CD4-positive, alpha-beta T cell treated with Interferon alpha-2 for 1 hour (primary cell): ENCODE data around the gene RCOR1.

Experiments used
- DNase-seq, 2 donors: peaks; one replicate each; pipeline ENCODE4 v3.0.0-alpha.2; 2020 to 2022

Gene RCOR1

DNA sequence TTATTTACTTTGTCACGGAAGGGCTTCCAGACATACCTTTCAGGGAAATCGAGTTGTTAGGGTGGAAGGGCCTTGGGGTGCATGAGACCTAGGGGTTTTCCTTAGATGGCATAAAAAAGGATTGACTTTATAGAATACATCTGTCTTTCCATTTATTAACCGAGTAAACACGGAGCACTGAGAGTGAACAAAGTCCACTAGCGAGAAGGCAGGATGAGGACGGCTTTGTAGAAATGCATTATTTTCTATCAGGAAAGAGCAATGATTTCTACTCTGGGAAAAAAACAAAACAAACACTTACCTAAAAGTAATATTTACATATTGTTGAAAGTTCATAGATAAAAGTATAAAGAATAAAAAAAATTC lies 91.8 kb downstream of the RCOR1 start:
- DNase-seq: no peak

DNA sequence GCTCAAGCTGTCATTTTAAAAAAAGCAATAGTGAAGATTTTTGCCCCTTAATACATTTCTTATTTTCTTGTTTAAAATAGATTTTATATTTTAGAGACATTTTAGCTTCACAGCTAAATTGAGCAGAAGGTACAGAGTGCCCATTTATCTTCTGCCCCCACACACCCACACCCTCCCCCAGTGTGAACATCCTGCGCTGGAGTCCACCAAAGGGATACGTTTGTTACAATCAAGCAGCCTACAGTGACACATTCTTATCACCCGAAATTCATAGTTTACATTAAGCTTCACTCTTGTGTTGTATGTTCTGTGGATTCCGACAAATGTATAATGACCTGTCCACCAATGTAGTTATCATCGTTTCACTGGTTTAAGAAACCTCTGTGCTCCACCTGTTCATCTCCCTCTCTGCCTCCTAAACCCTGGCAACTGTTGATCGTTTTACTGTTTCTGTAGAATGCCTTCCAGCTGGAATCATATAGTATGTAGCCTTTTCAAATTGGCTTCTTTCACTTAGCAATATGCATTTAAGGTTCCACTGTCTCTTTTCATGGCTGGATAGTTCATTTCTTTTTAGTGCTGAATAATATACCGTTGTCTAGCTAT lies 93.8 kb downstream of the RCOR1 start:
- DNase-seq: no peak

DNA sequence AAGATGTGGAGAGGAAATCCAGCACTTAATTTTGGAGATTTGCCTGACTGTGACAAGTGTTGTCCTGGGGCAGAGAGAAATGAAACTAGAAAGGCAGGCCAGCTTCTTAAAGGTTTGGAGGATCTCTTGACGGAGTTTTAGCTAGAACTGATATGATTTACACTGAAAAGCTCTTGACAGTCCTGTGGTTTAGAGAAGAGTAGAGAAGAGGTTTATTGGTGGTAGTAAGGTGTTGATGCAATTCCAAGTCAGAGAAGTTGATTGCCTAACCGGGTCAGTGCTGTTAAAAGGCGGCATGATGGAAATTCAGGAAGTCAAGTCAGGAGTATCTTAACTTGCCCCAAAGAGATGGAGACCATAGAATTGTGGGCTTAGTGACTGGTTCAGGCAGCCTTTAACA lies 95.8 kb downstream of the RCOR1 start:
- no peak for DNase-seq

DNA sequence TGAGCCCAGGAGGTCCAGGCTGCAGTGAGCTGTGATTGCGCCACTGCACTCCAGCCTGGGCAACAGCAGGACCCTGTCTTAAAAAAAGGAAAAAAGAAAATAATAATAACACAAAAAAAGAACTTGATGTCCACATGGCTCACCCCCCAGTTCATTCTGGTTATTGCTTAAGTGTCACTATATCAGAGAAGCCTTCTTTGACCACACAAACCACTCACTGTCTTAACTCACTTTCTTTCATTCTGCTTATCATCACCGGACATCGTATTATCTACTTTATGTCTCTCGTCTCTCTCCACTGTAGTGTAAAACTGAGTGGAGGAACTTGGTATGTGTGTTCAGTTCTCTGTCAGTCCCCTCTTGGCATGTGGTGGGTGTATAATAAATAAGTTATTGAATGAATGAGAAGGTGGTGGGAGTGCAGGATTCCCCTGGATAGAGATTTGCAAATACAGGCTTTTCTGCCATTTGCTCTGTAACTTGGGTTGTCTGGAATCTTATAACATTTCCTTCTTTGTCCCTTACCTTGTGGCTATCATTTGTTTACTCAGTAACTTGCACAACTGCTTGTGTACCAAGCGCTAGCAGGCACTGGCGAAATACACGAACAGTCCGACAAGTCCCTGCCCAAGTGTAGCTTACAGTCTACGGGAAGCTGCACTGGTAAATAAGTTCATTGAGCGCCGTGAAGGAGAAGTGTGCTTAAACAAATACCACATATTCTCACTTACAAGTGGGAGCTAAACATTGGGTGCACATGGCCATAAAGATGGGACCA lies 98.2 kb downstream of the RCOR1 start:
- no peak for DNase-seq

DNA sequence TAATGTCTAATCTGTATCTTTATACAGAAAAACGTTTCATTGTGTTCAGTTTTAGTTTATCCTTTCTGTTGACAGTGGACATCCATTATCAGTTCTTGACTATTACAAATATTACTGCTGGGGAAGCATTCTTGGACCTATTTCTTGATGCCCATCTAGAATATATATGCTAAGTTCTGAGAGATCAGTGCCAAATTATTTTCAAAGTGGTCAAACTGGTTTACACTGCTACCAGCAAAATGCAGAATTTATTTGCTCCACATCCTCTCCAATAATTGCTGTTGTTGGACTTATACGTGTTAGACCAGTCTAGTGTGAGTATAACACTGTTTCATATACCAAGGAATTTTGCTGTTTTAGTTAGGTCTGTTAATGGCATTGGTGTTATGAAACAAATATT lies 99.3 kb downstream of the RCOR1 start:
- DNase-seq: no peak

DNA sequence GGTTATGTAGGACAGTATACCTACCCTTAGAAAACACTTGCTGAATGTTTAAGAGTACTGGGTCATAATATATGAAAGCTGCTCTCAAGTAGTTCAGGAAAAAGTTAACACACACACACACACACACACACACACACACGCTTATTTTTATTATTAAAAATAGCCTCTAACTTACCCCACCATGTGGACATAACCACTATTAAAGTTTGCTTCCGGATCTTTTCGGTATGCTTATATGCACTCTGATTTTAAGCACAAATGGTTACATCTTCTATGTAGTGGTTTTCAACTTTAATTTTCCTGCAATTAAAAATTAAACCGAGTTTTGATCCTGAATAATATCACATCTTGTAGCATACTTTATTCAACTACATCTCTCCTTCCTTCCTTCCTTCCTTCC lies 99.9 kb downstream of the RCOR1 start:
- DNase-seq: no peak

DNA sequence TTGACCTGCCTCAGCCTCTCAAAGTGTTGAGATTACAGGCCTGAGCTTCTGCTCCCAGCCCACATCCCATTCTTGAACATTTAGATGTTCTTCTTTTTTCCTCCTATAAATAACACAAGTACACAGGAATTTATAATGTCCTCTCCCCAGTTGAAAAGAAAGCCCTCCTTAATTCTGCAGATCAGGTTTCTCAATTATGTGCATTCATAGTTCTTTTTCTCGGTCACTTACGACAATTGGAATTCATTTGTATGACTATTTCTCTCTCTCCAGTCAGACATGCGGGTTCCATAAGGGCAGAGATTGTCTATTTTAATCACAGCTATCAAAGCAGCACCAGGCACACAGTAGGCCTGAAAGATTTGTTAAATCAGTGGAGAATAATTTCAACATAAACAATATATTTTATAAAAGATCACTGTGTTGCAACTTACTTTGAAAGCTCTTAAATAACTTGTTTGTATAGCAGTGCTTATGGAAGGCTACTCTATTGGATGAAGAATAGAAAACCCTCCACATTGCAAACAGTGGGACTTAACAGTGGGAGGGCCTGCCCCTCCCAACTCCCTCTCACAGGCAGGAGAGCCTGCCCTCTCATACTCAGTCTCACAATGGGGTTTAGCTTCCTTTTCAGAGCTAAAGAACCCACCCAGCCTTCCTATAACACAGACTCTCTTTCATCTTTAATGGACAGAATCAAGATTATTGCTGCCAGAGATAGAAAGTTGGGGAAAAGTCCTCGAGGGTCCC lies 100.7 kb downstream of the RCOR1 start:
- DNase-seq: no peak

DNA sequence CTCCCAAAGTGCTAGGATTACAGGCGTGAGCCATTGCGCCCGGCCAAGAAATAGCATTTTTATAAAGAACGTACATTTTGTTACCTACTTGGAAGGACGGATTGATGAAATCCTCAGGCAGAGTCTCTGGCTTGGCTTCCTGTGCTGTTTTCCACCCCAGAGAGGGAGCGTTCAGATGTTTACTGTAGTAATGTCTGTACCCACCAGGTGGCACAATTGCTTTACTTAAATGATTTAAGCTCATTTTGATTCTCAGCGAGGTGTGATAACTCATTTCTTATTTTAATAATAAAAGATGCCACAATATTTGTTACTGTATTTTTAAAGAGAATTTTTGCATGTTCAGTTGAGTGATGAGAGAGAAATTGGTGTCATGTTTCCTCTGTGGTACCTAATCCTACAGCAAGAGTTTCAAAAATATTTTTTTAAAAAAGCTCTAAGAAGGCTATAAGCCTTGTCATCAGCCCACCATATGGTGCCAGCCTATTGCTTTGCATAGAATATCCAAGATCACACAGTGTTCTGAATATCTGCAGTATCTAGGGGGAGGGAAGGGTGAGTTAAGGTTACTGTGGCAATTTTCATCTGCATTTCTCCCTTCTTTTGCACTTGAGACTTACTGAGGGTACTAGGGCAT lies 102.2 kb downstream of the RCOR1 start:
- DNase-seq: peak; percentile 52 to 74

DNA sequence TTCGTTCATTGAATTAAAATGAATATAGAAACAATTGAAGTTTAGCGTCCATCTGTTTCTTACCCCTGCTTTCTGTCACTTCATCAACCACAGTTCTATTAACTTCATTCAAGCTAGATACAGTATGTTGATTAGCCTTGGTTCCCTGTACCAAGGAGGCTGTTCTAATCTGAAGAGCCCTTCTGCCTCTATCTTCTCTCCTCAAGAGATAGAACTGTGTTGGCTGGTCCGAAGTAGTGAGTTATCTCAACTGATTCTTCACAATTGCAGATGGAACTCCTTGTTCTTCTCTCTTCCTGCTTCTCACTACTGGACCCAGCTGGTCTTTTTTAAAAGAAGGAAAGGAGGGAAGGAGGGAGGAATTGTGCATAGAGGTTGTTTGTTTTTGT lies 102.7 kb downstream of the RCOR1 start:
- no peak for DNase-seq

DNA sequence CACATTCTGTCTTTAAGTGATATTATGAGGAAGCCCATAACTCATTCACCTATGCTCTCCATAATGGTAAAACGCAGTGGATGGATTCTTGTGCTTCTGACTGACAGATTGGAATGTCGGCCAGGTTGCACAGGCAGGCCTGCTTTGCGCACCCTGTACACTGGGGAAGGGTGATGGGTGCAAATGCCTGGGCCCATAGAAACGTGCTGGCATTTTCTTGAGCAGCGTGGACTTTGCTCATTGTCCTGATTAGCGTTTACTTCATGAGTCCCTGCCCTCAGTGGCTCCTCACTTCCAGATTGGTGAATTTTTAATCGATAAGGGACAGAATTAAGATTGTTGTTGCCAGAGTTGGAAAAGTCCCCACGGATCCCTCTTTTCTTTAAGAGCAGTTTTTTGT lies 103.9 kb downstream of the RCOR1 start:
- DNase-seq: no peak

DNA sequence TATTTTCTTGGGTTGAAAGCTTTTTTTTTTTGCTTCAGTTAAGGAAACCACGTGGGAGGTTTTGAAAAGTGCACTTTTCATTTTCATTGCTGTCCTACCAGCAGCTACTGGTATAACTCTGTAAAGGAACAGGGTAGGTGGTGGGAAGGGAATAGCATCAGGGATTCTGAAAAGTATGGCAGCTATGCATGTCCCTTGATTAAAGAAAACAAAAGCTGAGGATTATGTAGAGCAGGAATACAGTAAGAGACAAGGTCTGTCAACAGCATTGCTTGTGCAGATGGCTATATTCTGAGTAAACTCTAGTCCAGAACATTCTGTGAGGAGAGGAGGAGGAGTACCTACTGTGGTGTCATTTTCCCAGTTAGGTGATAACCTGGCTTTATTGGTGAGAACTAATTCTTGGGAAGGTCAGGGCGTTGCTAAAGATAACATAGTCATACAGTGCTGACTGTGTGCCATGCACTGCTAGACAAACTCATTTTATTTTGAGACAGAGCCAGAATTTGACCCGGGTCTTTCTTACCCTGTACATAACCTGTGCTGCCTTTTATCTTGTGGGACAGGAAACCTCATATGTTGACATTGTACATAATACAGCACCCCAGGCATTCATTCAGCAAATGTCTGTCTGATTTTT lies 104.5 kb downstream of the RCOR1 start:
- DNase-seq: no peak

DNA sequence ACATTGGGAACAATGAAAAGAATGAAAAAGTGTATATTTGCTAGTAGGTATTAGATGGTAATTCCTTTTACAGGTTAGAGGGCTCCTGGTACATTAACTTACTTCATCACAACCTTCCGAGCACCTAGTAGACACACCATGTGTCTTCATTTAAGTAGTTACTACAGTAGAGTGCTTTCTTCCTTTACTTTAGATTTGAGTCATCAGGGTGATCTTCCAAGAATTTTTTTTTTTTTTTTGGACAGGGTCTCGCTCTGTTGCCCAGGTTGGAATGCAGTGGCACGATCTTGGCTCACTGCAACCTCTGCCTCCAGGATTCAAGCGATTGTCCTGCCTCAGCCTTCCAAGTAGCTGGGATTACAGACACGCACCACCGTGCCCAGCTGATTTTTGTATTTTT lies 105.1 kb downstream of the RCOR1 start:
- no peak for DNase-seq

DNA sequence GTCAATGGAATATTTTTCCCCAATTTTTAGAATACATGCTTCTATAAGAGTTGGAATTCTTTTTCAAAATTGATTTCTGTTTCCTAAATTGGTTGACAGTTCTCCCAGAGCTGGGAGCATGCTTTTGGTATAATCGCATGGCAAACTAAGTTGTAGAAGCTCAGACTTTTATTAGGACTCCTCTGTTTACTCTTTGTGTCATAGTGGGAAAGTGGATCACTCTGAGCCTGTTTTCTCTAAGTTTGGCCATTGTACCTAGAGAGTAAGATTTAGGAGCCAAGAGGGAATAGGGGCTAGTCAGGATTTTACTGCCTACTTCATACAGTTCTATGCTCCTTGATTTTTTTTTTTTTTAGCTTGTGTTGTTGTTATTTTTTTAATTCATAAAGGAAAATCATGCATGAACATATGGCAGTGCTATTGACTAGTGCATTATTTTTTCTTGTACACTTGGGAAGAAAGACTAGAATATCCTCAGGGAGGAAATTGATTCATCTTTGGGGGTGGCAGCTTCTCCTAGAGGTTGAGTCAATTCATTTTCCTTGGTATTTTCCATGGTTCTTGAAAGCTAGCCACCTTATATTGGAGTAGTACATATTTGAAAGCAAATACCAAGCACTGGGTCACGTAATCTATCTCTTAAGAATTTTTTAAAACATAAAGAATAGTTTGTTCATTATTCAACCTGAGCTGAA lies 107.1 kb downstream of the RCOR1 start:
- DNase-seq: no peak

DNA sequence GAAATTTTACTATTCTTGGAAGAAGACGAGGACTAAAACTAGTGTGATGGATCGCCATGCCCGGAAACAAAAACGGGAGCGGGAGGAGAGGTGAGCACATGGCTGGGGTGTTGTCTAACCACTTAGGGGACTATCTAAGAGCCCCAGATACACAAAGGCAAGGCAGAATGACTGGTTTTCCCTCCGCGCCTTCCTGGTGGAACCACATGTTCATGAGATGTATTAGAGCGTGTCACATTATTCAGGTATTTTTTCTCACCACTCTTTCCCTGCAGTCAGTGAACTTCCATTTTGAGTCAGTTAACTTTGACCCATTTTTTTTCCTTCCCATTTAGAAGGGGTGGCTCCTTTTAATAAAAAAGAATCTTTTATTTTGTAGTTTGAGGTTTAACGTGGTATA lies 116.0 kb downstream of the RCOR1 start:
- no peak for DNase-seq

DNA sequence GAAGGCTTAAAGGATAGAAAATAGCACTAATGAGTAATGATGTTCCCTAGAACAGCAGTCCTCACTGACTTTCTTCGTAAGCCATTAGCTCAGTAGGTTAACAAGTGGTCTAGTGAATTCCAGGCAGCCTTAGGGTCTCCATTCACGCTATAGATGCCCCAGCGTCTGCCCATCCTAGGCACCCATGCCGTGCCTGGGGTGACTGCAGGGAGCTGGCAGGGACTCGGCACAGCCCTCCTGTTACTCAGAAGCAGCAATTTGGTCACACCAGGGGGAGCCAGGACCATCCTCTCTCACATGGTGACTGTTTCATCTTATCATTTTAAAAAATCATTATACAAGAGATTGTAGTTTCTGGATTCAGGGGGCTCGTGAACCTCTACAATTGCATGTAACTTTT lies 118.8 kb downstream of the RCOR1 start:
- DNase-seq: no peak

DNA sequence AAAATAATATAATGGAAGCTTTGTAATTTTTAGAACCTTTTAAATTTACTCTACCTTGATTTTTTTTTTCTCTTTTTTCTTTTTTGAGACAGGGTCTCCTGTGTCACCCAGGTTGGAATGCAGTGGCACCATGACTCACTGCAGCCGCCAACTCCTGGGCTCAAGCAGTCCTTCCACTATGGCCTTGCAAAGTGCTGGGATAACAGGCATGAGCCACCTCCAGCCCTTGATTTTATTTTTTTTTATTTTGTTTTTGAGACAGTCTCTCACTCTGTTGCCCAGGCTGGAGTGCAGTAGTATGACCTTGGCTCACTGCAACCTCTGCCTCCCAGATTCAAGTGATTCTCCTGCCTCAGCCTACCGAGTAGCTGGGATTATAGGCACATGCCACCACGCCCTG lies 119.5 kb downstream of the RCOR1 start:
- no peak for DNase-seq

DNA sequence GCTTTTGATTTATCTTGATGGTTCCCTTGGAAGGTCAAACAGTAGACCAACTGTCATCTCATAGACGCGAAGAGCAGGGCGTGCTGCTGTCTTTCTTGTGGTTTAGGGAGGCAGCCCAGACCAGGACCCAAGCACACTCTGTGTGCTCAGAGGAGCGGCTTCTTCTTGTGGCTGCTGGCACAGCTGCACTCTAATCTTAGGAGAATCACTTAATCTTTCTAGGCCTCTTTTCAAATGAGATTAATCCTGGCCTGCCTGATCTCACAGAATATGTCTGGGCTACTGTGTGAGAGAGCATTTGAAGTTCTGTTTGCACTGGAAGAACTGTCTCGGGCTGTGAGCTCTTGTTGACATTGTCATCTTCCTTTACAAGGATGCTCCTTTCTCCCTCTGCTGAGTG lies 124.8 kb downstream of the RCOR1 start:
- DNase-seq: no peak

DNA sequence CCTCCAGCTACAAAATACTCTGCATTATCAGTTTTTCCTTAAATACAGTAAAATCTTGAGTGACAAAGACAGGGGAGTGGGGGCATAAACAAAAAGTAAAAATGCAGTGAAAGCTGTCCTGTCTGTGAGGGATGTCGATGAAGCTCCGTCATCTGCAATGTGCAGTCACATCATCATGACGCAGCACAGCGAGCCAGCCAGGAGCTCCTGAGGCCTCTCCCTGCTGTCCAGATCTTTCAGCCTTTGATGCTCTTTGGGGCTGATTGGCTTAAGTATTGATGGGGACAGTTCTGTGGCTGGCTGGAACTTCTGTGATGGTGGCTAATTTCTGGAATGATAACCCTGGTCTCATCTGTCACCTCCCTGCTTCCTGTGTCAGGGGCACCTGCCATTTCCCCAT lies 130.2 kb downstream of the RCOR1 start:
- no peak for DNase-seq

DNA sequence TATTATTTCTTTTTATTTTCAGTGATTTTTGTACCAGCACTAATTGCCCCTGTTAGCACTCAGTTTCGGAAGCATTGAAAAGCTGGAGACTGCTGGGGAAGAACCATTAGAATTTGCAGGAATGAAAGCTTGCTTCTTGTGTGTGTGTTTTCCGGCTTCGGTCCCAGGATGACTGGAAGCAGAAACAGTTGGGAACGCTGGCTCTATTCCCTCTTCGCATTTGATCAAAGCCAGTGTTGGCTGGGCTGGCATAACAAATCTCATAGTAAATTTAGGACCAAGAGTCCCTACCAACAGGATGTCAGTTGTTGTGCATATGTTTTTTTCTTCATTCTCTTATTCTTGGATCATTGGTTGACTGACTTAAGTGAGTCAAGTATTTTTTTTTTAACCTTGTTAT lies 131.2 kb downstream of the RCOR1 start:
- no peak for DNase-seq

DNA sequence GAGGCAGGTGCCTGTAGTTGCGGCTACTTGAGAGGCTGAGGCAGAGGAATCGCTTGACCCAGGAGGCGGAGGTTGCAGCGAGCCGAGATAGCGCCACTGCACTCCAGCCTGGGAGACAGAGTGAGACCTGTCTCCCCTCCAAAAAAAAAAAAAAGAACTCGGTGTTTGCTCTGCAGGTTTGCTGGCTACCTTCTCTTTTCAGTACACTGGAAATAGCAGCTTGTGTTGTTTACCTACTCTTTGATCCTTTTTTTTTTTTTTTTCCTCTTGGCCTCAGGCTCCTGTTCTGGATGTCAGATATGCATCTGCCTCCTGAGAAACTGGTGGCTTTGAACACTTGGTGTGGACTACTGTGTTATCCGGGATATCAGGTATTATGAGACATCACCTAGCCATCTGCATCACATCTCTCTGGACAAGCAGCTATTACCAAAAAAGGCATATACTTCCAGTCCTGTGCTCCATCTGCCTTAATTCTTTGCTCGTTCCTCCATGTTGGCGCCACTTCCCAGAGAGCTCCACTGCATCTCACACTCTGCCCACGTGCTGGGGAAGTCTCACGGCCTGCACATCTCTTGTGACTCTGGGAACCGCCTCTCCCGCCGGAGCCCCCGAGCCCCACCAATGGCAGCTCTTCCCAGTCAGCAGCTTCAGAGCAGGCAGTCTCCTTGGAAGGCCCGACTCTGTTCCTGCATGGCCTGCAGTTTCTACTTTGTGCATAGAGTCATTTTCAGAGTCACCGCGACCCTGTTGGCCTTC lies 133.9 kb downstream of the RCOR1 start:
- no peak for DNase-seq

DNA sequence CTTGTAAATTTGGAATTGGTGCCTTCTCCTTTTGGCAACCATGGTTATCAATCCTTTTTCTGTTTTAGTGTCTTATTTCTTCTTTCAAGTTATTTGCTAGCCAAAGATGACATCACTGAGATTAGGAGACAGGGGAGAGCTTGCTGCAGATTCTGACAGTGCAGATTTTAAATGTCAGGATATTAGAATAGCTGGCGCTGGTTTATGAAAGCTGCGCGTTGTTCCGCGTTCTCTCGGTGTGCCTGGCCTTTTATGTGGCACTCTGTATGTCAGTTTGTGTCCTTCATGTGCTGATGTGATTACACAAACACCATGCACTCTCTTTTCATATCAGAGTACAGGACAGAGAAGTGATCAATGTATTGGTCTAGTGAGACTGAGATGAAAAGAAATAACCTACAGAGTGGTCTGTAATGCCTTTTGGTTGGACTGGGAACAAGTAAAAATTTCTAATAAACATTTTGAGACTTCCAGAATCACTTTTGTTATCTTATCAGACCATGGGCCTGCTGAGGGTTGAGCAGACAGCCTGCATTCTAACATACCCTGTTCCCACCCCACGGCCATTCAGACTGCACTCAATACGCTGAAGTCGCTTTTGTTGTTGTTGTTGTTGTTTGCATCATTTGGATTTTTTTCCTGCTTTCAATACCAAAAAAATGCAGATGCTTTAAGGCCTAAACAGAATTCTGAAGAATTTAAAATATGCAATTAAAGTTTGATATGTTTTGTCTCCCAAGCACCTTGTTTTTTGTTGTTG lies 135.1 kb downstream of the RCOR1 start:
- DNase-seq: no peak
